GM08714 (cell line): ENCODE results near the gene PEX11G.

ENCODE experiments used
- H3K4me3 ChIP-seq: fragments of 200-500 bp; sonication (Bioruptor generic); 2 replicates; pipeline ENCODE4 v1.5.1; 2014; ENCODE audit warnings: mild to moderate bottlenecking, low read length, inconsistent platforms
- ZNF274 ChIP-seq: IDR thresholded peaks from 2 replicates; pipeline ENCODE4 v1.6.1; 2012; ENCODE audit warnings: mild to moderate bottlenecking, low read depth, low read length

PEX11G gene

GRCh38 chr19:7492142-7492541 lies 3.3 kb upstream of the PEX11G start:
- no peak for TF ChIP-seq ZNF274
- no peak overlapping the region for H3K4me3 ChIP-seq

DNA sequence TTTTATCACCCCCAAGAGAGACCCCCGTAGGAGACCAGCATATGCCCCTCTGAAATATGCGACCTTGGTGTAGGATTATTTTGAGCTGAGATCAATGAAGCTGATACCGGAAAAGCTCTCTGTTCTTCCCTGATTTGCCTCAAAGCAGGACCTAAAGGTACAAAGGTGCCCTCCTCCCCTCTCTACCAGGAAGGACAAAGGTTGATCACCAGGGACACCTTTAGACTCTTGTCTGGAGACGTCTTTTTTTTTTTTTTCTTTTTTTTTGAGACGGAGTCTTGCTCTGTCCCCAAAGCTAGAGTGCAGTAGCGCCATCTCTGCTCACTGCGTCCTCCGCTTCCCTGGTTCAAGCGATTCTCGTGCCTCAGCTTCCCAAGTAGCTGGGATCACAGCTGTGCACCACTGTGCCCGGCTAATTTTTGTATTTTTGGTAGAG lies 792 bp upstream of the PEX11G start:
- no peak for TF ChIP-seq ZNF274
- H3K4me3 ChIP-seq: no peak overlapping the region

DNA sequence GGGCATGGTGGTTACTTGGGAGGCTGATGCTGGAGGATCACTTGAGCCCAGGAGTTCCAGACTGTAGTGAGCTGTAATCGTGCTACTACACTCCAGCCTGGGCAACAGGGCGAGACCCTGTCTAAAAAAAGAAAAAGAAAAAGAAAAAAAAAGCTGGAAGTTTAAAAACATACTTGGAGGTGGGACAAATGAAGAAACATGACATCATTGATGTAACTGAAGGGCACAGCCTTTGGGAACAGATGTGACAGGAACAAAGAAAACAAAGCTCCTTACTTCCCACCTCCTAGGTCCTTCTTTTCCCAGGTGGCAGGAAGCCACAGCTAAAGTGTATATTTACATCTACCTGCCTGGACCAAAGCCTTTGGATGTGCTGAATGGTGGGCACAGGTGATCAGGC lies 1.9 kb downstream of the PEX11G start:
- no peak for TF ChIP-seq ZNF274
- no peak overlapping the region for H3K4me3 ChIP-seq

DNA sequence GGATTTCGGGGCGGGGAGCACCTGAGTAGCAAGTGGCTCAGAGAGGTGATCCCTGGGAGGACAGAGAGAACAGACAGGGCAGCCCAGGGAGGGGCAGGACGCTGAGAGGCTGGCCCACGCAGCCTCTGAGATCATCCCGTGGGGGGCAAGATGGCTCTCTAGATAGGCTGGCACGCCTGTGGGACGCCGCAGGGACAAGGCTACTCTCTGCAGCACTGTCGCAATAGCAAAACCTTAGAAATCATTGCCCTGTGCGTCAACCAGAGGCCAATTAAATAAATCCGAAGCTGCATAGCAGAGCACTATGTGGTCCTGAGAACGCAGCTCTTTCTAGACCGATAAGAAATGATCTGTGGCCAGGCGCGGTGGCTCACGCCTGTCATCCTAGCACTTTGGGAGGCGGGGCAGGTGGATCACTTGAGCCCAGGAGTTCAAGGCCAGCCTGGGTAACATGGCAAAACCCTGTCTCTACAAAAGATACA lies 5.1 kb downstream of the PEX11G start:
- no peak overlapping the region for H3K4me3 ChIP-seq
- no peak for TF ChIP-seq ZNF274

DNA sequence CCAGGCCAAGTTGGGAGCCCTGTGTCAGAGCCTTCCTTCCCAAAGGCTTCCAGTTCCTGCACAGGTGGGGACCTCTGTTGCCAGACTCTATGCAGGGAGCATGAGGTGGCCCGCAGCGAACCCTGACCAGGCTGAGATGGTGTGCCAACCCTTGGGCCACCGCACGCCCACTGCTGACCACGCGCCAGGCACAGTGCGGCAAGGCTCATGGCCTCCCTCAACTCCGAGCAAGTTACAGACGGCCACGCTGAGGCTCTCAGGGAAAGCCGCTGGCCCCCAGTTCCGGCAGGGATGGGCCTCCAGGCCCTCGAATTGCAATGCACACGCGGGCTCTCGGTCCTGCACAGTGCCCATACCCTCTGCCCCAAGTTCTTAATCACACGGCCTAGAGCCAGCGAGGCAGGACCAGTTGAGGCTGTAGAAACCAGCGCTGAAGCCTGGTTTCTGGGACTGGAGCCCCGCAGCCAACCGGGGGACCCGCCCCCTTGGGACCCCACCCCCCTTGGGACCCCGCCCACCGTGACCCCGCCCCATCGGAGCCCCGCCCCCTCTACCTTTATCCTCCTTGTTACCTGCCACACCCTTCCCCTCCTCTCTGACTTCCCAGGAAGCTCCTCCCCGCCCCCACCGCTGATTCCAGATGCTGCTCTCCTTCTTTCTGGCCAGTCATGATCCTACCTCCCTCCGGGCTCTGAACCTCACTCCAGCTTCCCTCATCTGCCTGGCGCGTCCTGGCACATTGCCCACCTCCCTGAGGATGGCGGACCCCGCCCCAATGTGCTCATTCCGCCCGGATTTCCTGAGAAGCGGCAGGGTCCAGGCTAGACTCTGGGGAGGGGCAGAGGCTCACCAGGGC lies 6.0 kb downstream of the PEX11G start:
- TF ChIP-seq ZNF274: no peak
- H3K4me3 ChIP-seq: no peak overlapping the region

- TF ChIP-seq ZNF274: no peak
- no peak overlapping the region for H3K4me3 ChIP-seq
Measured at GRCh38 chr19:7480970-7481255, 7.9 kb downstream of the PEX11G start.

DNA sequence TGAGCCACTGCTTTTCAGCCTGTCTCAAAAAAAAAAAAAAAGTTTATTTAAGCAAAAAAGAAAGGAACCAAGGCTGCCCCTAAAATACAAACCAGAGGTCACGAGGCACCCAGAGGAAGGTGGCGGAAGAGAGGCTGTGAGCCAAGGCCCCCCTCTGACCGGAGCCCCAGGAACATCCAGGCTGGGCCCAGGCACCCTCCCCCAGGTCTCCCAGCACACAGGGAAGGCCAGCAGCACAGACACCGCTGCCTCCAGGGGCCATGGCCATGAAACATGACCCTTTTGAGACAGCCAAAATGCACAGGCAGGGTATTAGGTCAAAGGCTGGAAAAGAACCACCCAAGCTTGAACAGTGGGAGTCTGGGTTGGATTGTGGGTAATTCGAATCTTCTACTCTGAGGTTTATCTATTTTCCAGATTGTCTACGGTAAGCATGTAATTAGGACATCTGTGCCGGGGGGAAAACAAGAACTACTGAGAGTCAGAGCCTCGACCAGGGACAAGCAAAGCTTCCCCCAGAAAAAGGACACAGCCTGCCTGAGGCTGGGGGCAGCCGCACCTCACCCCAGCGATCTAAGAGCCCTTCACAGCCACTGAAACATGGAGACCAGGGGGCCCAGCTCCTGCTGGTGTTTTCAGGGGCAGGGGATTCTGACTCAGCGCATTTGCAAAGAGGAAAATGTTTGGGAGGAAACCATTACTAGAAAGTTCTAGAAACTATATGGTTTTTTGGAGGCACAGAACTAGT lies 8.4 kb downstream of the PEX11G start:
- no peak overlapping the region for H3K4me3 ChIP-seq
- TF ChIP-seq ZNF274: no peak

DNA sequence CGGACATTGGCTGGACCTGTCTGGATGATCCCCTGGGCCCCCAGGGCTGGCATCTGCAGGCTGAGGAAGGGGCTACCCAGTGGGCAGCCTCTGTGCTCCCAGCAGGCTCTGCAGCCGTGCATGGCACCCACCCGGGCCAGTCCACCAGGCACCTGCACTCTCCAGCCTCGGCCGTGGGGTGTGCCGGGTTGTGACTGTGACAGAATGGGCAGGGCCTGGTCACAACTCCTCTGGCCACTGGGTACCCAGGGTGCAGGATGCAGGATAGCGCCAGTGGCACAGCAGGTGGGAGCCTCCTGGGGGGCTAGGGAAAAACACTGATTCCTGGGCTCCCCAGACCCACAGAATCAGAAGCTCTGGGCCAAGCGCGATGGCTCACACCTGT lies 10.0 kb downstream of the PEX11G start:
- no peak for TF ChIP-seq ZNF274
- H3K4me3 ChIP-seq: no peak overlapping the region

DNA sequence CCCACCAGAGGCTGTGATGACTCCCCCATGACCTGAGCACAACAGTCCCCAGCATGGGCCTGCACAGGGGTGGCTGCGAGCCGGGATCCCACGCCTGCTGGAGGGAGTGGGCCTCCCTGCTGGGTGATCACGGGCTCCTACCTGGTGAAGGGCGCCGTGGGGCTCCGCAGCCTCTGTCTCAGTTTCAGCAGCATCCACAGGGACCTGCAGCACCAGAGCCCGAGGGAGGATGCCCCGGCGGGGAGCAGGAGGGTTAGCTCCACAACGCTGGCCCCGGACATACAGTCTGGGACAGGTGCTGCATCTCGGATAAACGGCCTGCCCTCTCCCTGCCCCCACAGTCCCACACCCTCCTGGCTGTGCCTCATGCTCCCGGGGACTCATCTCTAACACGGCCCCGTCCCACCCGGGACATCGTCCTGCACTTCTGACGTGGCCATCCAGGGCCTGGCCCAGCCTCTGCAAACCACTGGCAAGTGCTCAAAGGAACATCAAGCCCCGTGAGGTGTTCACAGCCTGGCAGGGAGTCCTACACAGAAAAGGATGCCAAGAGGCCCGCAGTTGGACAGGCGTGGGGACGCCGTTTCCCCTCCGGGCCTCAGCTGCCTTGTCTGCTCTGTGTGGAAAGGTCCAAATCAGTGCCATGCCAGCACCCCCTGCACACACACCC lies 10.5 kb downstream of the PEX11G start:
- no peak for TF ChIP-seq ZNF274
- H3K4me3 ChIP-seq: no peak overlapping the region

- TF ChIP-seq ZNF274: no peak
- no peak overlapping the region for H3K4me3 ChIP-seq
Measured at GRCh38 chr19:7477758-7478157, 11.1 kb downstream of the PEX11G start.

- no peak overlapping the region for H3K4me3 ChIP-seq
- TF ChIP-seq ZNF274: no peak
Measured at GRCh38 chr19:7476777-7477494, 11.9 kb downstream of the PEX11G start.

DNA sequence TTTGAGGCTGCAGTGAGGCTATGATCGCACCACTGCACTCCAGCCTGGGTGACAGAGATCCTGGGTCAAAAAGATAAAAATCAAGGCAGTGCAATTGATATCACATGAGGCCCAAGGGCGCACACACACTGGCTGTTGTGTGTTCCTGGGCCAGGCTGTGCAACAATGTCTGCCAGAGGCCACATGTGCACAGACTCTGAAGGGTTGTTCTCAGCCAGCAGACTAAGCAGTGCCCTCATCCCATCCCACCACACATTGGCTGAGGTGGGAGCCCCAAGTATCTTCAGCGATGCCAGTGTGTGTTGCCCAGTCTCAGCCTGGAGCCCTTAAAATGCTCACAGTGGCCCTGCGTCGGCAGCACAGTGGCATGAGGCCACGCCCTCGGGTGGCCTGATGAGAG lies 12.6 kb downstream of the PEX11G start:
- TF ChIP-seq ZNF274: no peak
- H3K4me3 ChIP-seq: no peak overlapping the region

DNA sequence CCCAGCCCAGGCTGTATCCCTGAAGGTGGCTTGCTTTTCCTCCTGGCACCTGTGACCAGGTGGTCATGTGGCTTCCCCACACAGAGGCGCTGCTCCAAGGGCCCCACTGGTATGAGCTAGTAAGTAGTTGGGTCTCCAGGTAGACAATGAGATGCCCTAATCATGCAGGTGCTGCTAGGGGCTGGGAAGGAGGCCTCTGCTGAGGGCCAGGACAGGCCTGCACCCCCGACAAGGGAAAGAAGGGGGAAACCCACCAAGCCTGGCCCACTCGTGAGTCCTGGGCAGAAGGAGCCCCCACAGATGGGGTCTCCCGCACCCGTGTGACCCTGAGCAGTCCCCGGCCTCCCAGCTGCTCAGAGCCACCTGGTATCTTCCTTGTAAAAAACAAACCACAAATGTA lies 13.2 kb downstream of the PEX11G start:
- no peak overlapping the region for H3K4me3 ChIP-seq

More for the DNA sequence above, 13.2 kb downstream of the PEX11G start:
- no peak for TF ChIP-seq ZNF274
